HG03565 (cell line): Measurements from ENCODE around the gene SHPK.
A peak's percentile ranks its signal among the peaks of the same experiment; 100 is the strongest.

Experiments
- ATAC-seq: cut with Tn5 transposase; IDR thresholded peaks from one replicate; pipeline ENCODE4 v1.9.1; 2021; ENCODE audit warnings: mild to moderate bottlenecking, moderate library complexity; ENCODE audit not compliant: unreplicated experiment

SHPK gene, protein sequence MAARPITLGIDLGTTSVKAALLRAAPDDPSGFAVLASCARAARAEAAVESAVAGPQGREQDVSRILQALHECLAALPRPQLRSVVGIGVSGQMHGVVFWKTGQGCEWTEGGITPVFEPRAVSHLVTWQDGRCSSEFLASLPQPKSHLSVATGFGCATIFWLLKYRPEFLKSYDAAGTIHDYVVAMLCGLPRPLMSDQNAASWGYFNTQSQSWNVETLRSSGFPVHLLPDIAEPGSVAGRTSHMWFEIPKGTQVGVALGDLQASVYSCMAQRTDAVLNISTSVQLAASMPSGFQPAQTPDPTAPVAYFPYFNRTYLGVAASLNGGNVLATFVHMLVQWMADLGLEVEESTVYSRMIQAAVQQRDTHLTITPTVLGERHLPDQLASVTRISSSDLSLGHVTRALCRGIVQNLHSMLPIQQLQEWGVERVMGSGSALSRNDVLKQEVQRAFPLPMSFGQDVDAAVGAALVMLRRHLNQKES

DNA sequence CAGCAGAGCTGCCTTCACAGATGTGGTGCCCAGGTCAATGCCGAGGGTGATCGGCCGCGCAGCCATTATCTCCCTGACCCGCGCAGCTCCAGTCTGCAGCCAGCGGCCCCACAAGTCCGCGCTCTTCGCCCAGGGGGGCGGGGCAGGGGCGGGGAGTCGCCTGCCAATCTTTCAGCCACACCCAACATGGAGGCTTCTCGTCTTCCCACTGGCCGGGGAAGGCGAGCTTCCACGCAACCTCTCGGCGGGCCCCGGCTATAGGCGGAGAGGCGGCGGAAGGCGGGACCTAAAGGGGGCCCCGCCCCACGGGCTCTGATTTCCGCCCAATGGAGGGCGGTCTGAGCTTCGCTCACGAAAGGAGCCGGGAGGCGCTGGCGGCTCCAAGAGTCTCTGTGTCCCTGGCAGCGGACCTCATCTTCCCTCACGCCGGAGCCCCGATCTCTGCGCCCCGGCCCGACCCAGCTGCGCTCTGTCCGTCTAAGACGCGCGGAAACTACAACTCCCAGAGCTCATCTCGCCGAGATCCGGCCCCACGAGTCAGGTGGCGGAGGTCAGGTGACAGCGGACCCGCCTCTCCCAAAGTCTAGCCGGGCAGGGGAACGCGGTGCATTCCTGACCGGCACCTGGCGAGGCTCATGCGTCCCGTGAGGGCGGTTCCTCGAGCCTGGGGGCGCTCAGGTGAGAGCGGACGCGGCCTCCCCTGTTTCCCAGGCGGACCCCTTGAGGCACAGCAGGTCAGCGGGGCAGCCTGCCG, at the start of gene SHPK, which contains the start of gene CTNS:
Gene SHPK, minus strand, starts transcription at position 97 of the 754 bp plus-strand sequence. Its CDS starts 31 bp downstream, at position 66.
Gene CTNS, plus strand, starts transcription at position 607 of the 754 bp plus-strand sequence. CDS start 3,447 bp downstream, outside the sequence.
- peak; percentile 82 for ATAC-seq

DNA sequence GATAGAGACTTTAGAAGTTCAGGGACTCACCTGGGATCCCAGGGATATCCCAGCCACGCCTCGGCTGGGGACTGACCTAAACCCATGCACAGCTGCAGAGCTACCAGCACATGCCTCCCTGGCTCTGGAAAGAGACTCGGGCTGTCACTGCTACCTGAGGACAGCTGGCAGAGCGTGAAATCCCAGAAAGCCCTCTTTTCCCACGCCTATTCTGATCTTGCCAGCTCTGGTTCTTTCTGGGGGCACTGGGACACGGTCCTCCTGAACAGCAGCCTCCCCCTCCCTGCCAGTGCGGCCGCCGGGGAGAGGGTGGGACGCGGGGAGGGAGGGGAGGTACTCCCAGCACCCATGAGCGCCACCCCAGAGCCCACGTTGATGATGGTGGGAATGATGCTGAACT, 49.1 kb upstream of the SHPK start:
- ATAC-seq, result no peak

DNA sequence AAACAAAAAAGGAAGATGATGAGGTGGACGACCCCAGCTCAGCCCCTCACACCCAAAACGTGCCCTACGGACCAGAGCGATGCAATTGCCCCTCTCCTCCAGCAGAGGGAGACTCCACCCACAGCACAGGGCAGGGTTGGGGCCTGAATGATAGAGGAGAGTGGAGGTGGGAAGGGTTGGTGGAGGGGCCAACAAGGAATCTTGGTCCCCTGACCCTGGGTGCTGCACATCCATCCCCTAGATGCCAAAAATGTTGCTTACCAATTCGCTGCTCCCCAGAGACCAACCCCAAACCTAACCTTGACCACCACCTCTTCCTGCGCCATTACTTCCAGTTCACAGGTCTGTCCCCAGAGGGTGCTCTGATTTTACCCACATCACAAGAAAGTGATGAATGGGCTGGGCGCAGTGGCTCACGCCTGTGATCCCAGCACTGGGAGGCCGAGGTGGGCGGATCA, 47.0 kb upstream of the SHPK start:
- ATAC-seq, result no peak

DNA sequence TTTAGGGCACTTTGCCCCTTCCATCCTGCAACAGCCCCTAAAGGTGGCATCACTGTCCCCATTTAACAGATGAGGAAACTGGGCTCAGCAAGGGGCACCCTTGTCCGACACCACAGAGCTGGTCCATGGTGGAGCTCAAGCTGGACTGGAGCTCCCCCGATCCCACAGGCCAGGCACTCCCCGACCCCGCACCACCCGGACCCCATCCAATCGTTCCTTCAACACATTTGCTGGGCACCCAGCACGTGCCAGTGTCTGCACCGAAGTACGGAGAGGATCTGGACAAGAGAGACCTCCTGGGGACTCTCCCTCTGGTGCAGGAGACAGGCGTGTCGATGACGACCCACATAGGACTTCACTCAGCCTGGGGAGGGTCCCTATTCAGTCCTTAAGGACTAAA, 46.0 kb upstream of the SHPK start:
- no peak for ATAC-seq

DNA sequence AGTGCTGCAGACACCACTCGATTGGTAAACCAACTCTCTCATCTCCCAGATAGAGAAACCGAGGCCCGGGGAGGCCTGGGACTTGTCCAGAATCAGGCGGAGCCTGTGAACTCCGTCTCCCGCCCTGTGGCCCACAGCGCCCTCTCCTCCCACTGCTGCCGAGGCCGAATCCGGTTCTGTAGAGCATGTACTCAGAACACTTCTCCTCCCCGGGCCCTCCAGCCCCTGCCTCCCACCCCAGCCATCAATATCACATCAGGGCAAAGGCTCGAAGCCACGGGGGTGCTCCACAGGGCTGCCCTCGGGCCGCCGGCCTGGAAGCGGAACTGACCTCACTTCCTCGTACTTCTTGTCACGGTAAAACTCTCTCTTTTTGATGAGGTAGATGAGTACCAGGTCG, 45.5 kb upstream of the SHPK start:
- ATAC-seq, result no peak

DNA sequence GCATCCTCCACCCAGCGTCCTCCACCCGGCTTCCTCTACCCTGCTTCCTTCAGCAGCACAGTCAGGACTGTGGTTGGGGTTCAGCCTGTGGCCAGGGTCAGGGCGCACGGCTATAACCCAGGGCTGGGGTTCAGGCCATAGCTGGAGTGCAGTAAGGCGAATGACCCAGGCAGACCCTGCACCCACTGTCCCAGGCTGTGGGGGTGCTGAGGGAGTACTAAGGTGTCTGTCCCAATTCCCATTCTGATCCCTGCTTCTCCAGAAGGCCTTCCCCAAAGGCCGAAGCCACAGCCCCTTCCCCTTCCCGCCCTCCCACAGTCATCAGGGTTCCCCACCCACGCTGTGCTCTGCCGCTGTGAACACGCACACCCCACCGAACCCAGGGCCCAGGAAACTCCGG, 45.0 kb upstream of the SHPK start:
- ATAC-seq, result no peak

DNA sequence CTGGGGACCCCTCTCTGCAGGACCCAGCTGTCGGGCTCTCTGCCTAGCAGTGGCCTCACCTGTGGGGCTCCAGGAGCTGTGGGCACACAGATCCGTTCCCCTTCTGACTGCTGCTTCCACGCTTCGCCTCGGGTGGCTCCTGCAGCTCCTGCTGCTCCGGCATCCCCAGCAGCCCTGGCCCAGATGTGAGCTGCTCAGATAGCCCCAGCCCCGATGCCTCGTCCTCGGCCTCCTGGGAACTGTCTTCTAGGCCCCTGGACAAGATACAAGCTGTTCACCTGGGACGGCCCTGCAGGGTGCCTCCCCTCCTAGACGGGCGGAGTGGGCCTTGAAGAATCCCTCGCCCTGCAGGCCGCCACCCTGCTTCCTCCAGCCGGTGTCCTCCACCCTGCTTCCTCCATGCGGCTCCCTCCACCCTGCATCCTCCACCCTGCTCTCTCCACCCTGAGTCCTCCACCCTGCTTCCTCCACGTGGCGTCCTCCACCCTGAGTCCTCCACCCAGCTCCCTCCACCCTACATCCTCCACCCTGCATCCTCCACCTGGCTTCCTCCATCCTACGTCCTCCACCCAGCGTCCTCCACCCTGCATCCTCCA, 43.6 kb upstream of the SHPK start:
- ATAC-seq, result no peak

DNA sequence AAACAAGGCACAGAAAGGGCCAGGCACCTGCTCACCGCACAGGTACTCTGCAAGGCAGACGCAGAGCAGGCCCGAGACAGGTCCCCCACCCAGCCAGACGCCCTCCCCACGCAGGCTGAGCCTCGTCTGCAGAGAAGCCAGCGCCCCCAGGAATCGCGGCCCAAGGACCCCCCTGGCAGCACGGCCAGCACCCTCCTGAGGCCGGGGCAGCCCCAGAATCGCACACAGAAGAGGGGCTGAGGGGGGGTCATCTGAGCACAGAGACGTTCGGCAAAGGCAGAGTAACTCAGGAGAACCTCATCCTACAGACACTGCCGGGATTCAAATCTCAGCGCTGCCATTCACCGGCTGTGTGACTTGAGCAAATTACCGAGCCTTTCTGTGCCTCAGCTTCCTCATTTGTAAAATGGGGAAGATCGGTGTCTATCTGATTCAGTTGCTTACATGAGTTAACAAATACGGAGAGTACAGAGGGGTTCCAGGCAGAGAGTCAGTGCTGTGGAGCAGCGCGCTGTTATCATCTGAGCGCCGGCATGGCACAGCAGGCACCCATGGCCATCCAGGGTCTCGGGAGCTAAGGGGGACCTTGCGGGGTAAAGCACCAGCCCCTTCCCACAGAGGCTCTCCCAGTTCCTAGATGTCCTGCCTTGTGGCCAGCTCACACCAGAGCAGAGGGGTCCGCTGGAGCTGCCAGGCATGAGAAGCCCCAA, 42.9 kb upstream of the SHPK start:
- no peak for ATAC-seq

DNA sequence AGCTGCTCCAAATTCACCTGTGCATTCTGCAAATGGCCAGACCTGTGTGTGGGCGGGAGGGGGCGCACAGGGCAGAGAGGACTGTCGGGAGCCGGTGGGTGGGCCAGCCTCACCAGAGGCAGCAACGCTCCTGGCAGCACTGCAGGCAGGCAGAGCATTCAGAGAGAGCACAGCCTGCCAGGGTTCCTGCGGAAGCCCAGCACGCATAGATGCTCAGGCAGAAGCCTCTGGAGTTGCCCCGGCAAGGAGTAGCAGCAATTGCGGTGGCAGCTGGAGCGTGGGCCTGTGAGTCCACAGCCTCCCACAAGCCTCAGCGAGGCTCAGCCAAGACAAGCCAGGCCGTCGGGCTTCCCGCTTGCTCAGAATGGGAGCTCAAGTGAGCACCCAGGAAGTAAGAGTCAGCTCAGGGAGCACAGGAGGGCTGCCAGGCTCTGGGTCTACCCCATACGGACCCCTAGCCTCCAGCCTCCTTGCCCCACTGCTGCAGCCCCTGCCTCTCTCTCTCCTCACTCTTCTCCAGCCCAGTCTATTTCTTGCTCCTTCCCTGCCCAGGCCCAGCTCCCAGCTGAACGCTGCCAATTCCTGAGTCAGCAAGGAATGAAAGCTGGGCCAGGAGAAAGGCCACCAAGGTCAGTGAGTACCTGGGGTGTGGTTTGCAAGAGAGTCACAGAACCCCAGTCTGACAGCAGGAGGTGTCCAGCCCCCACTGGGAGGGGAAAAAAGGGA, 42.2 kb upstream of the SHPK start:
- ATAC-seq, result no peak

DNA sequence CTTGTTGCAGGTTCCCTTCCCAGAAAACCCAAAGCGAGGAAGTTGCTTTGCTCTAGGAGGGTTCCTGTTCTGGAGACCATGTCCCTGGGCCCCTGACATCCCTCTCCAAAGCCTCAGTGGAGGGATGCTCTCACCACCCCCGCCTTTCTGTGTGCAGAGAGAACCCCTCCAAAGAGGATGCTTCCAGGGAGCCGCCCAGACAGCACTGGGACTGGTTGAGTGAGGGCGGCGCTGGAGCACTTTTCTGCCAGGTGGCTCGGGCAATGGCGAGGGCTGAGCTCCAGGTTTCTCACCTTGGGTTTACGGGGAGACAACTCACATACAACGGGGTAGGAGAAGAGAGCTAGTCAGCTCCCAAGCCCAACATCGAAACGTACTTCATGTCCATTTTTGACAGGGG, 39.8 kb upstream of the SHPK start:
- no peak for ATAC-seq

DNA sequence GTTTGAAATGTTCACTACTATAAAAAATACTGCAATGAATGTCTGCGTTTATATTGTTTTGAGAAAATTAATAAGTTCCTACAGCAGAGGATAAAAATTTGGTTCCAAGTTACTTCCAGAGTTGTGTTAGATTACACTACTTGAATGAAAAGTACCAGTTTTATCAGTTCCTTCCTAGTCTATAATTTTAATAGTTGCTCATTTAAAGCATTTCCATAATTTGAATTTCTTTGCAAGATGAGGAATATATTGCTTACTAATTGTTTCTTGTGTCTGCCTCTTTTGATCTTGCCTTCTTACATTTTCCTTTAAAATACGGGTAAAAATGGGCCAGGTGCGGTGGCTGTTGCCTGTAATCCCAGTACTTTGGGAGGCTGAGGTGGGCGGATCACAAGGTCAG, 36.5 kb upstream of the SHPK start:
- ATAC-seq, result no peak

DNA sequence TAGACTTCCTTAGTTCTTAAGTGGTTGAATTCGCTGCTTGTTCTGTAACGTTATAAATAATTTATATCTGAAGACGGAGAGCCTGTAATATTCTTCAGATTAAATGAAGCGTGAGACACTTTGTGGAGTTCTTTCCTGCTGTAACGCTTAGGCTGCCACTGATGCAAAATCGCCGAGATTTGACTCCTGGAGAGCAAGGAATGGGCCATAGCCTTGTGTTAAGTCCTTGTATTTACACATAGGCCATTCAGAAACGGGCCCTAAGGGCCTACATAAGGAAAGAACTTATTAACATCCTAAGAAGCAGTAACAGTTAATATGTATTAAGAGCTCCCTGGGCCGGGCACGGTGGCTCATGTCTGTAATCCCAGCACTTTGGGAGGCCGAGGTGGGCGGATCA, 33.5 kb upstream of the SHPK start:
- ATAC-seq, result no peak

DNA sequence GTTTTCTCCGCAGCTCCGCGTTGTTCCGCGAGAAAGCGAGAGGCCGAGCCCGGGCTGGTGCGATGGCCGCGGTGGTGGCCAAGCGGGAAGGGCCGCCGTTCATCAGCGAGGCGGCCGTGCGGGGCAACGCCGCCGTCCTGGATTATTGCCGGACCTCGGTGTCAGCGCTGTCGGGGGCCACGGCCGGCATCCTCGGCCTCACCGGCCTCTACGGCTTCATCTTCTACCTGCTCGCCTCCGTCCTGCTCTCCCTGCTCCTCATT, 33.0 kb upstream of the SHPK start:
- ATAC-seq, result no peak

DNA sequence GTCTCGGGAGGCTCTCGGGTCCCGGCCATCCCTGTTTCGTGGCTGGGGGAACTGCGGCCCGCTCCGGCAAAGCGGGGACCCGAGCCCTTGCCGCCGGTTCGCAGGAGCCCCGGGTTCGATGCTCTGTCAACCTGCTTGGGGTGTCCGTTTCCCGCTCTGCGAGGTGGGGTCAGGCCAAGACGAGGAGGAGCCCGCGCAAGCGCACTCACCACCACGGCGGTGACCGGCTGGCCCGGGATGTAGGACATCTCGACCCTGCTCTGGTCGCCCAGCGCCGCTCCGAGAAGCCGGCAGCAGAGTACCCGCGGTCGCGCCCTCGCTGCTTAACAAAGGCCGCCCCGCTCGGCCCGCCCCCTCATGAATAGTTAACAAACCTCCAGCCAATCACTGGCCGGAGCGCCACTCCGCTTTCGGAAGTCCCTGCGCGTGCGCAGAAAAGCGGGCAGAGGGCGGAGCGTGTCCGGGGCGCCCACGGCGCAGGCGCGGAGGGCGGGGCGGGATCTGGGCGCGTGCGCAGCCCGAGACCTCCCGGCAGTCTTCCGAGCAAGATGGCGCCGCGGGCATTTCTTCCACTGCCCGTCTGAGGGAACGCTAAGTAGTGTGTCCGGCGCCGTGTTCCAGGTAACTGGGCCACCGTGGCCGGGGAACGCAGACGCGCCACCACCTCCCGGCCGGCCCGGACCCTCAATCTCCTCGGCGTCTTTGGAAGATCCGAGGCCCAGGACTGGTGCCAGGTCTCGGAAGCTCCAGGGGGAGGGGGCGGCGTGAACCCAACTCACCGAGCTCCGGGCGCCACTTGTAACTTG, 32.4 kb upstream of the SHPK start, which contains the start of the genes EMC6 and TAX1BP3:
Gene EMC6, plus strand, starts transcription at position 534 of the 806 bp plus-strand sequence. CDS start 335 bp downstream, outside the sequence.
Gene TAX1BP3, minus strand, starts transcription at position 300 of the 806 bp plus-strand sequence. Its CDS starts 52 bp downstream, at position 248.
- ATAC-seq, result peak; percentile 82

DNA sequence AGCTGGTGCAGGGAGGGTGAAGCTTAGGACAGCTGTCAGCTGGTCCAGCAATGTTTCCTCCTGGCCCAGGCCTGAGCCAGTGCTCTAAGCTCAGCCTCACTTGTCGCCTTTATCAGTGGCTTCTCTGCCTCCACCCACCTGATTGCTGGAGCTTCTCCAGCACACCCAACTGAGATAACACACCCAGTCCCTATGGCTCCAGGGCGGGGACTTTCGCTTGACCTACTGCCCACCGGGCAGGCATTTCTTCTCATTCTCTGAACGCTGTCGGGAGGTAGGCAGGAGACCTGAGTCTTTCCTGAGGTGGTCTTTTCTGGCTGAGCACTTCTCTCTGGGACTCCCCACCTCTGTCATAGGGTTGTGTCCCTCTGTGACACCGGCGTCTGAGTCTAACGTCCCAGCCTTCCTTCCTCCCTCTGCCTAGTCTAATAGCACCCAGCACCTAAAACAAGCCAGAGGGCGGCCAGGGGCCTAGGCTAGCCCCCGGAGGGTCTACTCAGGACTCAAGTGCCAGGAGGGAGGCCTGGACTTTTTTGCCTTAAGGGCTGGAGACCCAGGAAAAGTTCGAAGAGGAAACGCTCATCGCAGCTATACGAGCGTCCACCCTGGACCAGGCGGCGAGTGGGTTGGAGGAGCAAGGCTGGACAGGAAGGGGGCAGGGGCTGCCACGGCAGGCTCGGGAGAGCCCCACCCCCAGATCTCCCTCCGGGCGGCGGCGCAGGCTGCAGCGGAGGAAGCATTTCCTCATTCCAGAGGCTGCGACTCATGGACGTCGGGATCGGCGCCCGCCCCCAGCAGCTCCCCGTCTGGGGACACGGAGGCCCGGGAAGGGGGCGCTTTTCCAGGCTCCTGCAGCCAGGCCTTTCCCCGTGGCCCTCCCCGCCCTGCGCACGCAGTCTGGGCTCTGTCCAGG, 31.6 kb upstream of the SHPK start:
- ATAC-seq, result no peak

DNA sequence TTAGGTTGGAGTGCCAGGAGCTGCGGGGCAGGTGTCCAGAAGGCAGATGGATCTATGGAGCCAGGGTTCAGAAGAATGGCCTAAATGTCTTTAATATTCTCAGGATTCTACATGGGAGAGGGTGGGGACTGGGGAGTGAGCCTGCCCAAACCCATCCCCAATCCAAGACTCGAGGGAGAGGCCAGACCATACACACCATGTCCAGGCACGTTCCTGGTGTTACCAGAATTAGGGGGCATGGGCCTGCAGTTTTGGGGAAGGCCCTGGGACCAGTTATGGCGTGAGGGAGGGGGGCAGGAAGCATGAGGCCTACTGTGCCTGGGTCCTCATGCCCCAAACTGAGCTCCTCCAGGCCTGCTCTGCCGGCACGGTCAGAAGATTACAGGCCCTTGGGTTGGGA, 30.5 kb upstream of the SHPK start:
- ATAC-seq, result no peak

DNA sequence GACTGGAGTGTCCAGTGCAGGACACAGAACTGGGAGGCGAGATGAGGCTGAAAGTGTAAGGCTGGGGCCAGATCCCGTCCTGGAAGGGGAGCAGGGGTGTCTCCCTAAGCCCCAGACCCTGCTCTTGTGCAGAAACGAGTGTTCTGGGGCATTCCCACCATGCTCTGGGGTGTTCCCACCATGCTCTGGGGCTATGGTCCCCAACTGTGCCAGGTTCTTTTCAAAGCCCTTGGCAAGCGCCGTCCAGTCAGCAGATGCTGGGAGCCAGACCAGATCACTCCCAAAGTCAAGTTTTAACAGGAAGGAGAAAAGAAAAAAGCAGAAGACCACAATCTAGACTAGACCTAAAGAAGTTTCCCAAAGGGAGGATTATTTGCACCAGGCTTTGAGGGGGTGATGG, 29.8 kb upstream of the SHPK start:
- no peak for ATAC-seq
